HT-29 (cell line): Measurements from ENCODE around the gene SPIRE1. TPM values are rescaled to one million over a fixed set of nuclear protein-coding genes. Genes with fewer than 3 reads are reported as not detected.
"Not testable (repeated sequence)": the region's sequence is repeated elsewhere in the genome, so short reads cannot be mapped to it uniquely, and the experiment has no call there.

Experiments
- DNase-seq: peaks from one replicate; pipeline ENCODE4 v3.0.0-alpha.2; 2015; ENCODE audit warnings: low spot score
- total RNA-seq: library from RNA; depleted of rRNA; stranded (reverse); fragments of >200 nt; shearing (Covaris generic); gene quantifications from 2 replicates; pipeline ENCODE4 v1.2.3, GENCODE V29; 2014

SPIRE1 gene
- total RNA-seq, 1 experiment from 2014 or later, result 2.5 TPM

GRCh38 chr18:12491611-12492435 is 166.1 kb downstream of the SPIRE1 start:
- no peak for DNase-seq

GRCh38 chr18:12485479-12486105 is 172.3 kb downstream of the SPIRE1 start:
- no peak for DNase-seq

- not testable (repeated sequence) for DNase-seq
These were observed 176.0 kb downstream of the SPIRE1 start for GRCh38 chr18:12481915-12482314.

- DNase-seq, result no peak
These were observed 177.9 kb downstream of the SPIRE1 start for GRCh38 chr18:12479982-12480381.

- DNase-seq, result no peak
These were observed 178.4 kb downstream of the SPIRE1 start for GRCh38 chr18:12479536-12479935.

- no peak for DNase-seq
These were observed 179.4 kb downstream of the SPIRE1 start for GRCh38 chr18:12478269-12479047.

- DNase-seq, result no peak
These were observed 180.3 kb downstream of the SPIRE1 start for GRCh38 chr18:12477606-12478005.

- no peak for DNase-seq
These were observed 181.0 kb downstream of the SPIRE1 start for GRCh38 chr18:12476955-12477354.

- DNase-seq, result no peak
These were observed 183.0 kb downstream of the SPIRE1 start for GRCh38 chr18:12474876-12475275.

GRCh38 chr18:12474146-12474545 is 183.8 kb downstream of the SPIRE1 start:
- DNase-seq, result no peak

GRCh38 chr18:12470382-12471075 is 187.4 kb downstream of the SPIRE1 start:
- DNase-seq, result no peak

- no peak for DNase-seq
These were observed 189.5 kb downstream of the SPIRE1 start for GRCh38 chr18:12468445-12468844.

- no peak for DNase-seq
These were observed 193.2 kb downstream of the SPIRE1 start for GRCh38 chr18:12464731-12465130.

- no peak for DNase-seq
These were observed 194.7 kb downstream of the SPIRE1 start for GRCh38 chr18:12463191-12463590.

- no peak for DNase-seq
These were observed 195.7 kb downstream of the SPIRE1 start for GRCh38 chr18:12462242-12462641.

GRCh38 chr18:12461326-12461725 is 196.6 kb downstream of the SPIRE1 start:
- DNase-seq, result no peak

- DNase-seq, result no peak
These were observed 197.0 kb downstream of the SPIRE1 start for GRCh38 chr18:12460874-12461273.

GRCh38 chr18:12458771-12459170 is 199.1 kb downstream of the SPIRE1 start:
- DNase-seq, result no peak

- no peak for DNase-seq
These were observed 201.5 kb downstream of the SPIRE1 start for GRCh38 chr18:12456441-12456840.

GRCh38 chr18:12455496-12455895 is 202.4 kb downstream of the SPIRE1 start:
- DNase-seq, result no peak

GRCh38 chr18:12452784-12453183 is 205.1 kb downstream of the SPIRE1 start:
- DNase-seq, result no peak

- DNase-seq, result no peak
These were observed 206.5 kb downstream of the SPIRE1 start for GRCh38 chr18:12451428-12451827.
